ENCODE data around the gene TMEM115. TPM values are rescaled to one million over a fixed set of nuclear protein-coding genes. Genes with fewer than 3 reads are reported as not detected.

Gene TMEM115
- total and polyA plus RNA-seq, 10 of the 15 experiments (the other 5 are each of a cell fraction or from before 2014, with no cell fraction given): 1.9 to 18.7 (median 13.2) TPM

- H3K4me1 ChIP-seq (ENCODE audit: control insufficient read depth, insufficient read depth, low read length): peaks cover 8% of the 10 kb centered on the region
- H3K9ac ChIP-seq (ENCODE audit: control insufficient read depth, insufficient read depth, low read length): no peak overlapping the region
- ChIA-PET CTCF (interaction anchor here (0.6 to 1.7 kb wide), 2 partner anchors 9 kb away, joined by 3 to 8 read pairs; no protein-coding TSS in a partner anchor), POLR2A (interaction anchor here (0.7 kb wide), 1 partner anchor 8 kb away, joined by 5 read pairs; no protein-coding TSS in a partner anchor), RAD21 (ENCODE audit: unreplicated experiment) (no interaction called here), SMC1A (ENCODE audit: uncharacterized antibody, unreplicated experiment) (no interaction called here)
- intact Hi-C loops (cut with micrococcal nuclease; ENCODE audit: unreplicated experiment) (no loop called here), in situ Hi-C loops (cut with MboI) (no loop called here)
- H3K27ac ChIP-seq (ENCODE audit: control insufficient read depth, insufficient read depth): no peak overlapping the region
- no TSS peak for BruUV-seq (replicated peaks)
- no peak overlapping the region for H3K4me2 ChIP-seq (ENCODE audit: control insufficient read depth, insufficient read depth)
- WGBS (ENCODE audit: insufficient coverage, insufficient replicate concordance, low lambda C conversion rate, missing lambda C conversion rate): 98% methylated on average over 4 of the region's 4 CpGs
- no peak overlapping the region for H3K4me3 ChIP-seq
- DNase-seq (ENCODE audit: low read depth, low spot score) (no peak), ATAC-seq (no peak), FAIRE-seq (no peak)
- no peaks in the 10 kb centered on the region for H3K9me3 ChIP-seq (replicated peaks; ENCODE audit: control insufficient read depth, insufficient read depth, low read length)
- H3K36me3 ChIP-seq (ENCODE audit: control insufficient read depth in 2 of 2, insufficient read depth in 2 of 2, low read length in 1 of 2): peaks cover 0 to 2% of the 10 kb centered on the region in 2 experiments; a peak in 1 of 4 replicates
- no peaks in the 10 kb centered on the region for H3K79me2 ChIP-seq (ENCODE audit: control insufficient read depth, insufficient read depth, low read length)
- no peak overlapping the region for H2AFZ ChIP-seq (ENCODE audit: control insufficient read depth, low read depth, low read length)
- no peaks in the 10 kb centered on the region for H4K20me1 ChIP-seq (ENCODE audit: control insufficient read depth, insufficient read depth)
- no peaks in the 10 kb centered on the region for H3K27me3 ChIP-seq (replicated peaks in 1 of 2; ENCODE audit: control insufficient read depth in 2 of 2, insufficient read depth in 2 of 2, low read length in 1 of 2)
- TF ChIP-seq NFYB (IDR thresholded peaks at IDR 0.05; ENCODE audit: insufficient read depth, low read depth, low read length) (no peak), SMC3 (IDR thresholded peaks at IDR 0.05; ENCODE audit: borderline replicate concordance, low read length) (no peak)
Measured at GRCh38 chr3:50314816-50315215, 44.5 kb downstream of the TMEM115 start.

DNA sequence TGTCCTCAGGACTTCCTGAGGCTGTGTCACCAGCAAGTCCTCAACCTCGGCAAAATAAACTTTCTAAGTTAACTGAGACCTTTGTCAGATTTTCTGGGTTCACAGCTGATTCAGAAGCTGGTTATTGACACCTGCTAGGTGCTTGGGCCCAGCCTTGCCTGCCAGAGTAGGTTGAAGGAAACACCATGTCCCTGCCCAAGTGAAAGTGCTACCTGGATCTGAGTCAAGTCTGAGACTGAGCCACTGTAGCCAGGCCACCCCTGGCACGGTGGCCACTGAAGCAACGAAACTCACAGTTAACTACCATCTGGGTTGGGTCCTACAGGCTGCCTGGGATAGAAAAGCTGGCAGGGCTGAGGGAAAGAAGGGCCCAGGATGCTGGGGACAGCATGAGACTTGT is 45.0 kb downstream of the TMEM115 start:
- Histone ChIP-seq H3K9me3 (replicated peaks; ENCODE audit: control insufficient read depth, insufficient read depth, low read length) (no peaks in the 10 kb centered on the region), H3K4me2 (ENCODE audit: control insufficient read depth, insufficient read depth) (no peak overlapping the region), H4K20me1 (ENCODE audit: control insufficient read depth, insufficient read depth) (no peaks in the 10 kb centered on the region), H3K9ac (ENCODE audit: control insufficient read depth, insufficient read depth, low read length) (no peak overlapping the region), H3K4me3 (no peak overlapping the region), H2AFZ (ENCODE audit: control insufficient read depth, low read depth, low read length) (no peak overlapping the region), H3K4me1 (ENCODE audit: control insufficient read depth, insufficient read depth, low read length) (peaks cover 8% of the 10 kb centered on the region), H3K27ac (ENCODE audit: control insufficient read depth, insufficient read depth) (no peak overlapping the region), H3K27me3 (replicated peaks in 1 of 2; ENCODE audit: control insufficient read depth in 2 of 2, insufficient read depth in 2 of 2, low read length in 1 of 2) (no peaks in the 10 kb centered on the region), H3K79me2 (ENCODE audit: control insufficient read depth, insufficient read depth, low read length) (no peaks in the 10 kb centered on the region), H3K36me3 (ENCODE audit: control insufficient read depth in 2 of 2, insufficient read depth in 2 of 2, low read length in 1 of 2) (peaks cover 0 to 2% of the 10 kb centered on the region in 2 experiments; a peak in 1 of 4 replicates)
- ChIA-PET POLR2A (no interaction called here), RAD21 (ENCODE audit: unreplicated experiment) (no interaction called here), CTCF (interaction anchor here (1.7 kb wide), 1 partner anchor 10 kb away, joined by 8 read pairs; no protein-coding TSS in a partner anchor), SMC1A (ENCODE audit: uncharacterized antibody, unreplicated experiment) (no interaction called here)
- in situ Hi-C loops (cut with MboI) (no loop called here), intact Hi-C loops (cut with micrococcal nuclease; ENCODE audit: unreplicated experiment) (no loop called here)
- FAIRE-seq (no peak), DNase-seq (ENCODE audit: low read depth, low spot score) (no peak), ATAC-seq (no peak)
- WGBS (ENCODE audit: insufficient coverage, insufficient replicate concordance, low lambda C conversion rate, missing lambda C conversion rate): 40% methylated on average over 3 of the region's 3 CpGs
- no TSS peak for BruUV-seq (replicated peaks)
- no peak for TF ChIP-seq NBN (IDR thresholded peaks at IDR 0.05)
- TF ChIP-seq, protein P1, sequence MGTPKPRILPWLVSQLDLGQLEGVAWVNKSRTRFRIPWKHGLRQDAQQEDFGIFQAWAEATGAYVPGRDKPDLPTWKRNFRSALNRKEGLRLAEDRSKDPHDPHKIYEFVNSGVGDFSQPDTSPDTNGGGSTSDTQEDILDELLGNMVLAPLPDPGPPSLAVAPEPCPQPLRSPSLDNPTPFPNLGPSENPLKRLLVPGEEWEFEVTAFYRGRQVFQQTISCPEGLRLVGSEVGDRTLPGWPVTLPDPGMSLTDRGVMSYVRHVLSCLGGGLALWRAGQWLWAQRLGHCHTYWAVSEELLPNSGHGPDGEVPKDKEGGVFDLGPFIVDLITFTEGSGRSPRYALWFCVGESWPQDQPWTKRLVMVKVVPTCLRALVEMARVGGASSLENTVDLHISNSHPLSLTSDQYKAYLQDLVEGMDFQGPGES (IDR thresholded peaks at IDR 0.05): no peak
- no peak for TF ChIP-seq SRF (IDR thresholded peaks at IDR 0.05; ENCODE audit: low read depth in 2 of 2, low read length in 2 of 2)
- TF ChIP-seq SP1 (IDR thresholded peaks at IDR 0.05; ENCODE audit: low read depth, low read length): no peak
- TF ChIP-seq, protein P2, sequence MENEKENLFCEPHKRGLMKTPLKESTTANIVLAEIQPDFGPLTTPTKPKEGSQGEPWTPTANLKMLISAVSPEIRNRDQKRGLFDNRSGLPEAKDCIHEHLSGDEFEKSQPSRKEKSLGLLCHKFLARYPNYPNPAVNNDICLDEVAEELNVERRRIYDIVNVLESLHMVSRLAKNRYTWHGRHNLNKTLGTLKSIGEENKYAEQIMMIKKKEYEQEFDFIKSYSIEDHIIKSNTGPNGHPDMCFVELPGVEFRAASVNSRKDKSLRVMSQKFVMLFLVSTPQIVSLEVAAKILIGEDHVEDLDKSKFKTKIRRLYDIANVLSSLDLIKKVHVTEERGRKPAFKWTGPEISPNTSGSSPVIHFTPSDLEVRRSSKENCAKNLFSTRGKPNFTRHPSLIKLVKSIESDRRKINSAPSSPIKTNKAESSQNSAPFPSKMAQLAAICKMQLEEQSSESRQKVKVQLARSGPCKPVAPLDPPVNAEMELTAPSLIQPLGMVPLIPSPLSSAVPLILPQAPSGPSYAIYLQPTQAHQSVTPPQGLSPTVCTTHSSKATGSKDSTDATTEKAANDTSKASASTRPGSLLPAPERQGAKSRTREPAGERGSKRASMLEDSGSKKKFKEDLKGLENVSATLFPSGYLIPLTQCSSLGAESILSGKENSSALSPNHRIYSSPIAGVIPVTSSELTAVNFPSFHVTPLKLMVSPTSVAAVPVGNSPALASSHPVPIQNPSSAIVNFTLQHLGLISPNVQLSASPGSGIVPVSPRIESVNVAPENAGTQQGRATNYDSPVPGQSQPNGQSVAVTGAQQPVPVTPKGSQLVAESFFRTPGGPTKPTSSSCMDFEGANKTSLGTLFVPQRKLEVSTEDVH (IDR thresholded peaks at IDR 0.05; ENCODE audit: low read depth, partially characterized antibody): no peak
- TF ChIP-seq, protein P3, sequence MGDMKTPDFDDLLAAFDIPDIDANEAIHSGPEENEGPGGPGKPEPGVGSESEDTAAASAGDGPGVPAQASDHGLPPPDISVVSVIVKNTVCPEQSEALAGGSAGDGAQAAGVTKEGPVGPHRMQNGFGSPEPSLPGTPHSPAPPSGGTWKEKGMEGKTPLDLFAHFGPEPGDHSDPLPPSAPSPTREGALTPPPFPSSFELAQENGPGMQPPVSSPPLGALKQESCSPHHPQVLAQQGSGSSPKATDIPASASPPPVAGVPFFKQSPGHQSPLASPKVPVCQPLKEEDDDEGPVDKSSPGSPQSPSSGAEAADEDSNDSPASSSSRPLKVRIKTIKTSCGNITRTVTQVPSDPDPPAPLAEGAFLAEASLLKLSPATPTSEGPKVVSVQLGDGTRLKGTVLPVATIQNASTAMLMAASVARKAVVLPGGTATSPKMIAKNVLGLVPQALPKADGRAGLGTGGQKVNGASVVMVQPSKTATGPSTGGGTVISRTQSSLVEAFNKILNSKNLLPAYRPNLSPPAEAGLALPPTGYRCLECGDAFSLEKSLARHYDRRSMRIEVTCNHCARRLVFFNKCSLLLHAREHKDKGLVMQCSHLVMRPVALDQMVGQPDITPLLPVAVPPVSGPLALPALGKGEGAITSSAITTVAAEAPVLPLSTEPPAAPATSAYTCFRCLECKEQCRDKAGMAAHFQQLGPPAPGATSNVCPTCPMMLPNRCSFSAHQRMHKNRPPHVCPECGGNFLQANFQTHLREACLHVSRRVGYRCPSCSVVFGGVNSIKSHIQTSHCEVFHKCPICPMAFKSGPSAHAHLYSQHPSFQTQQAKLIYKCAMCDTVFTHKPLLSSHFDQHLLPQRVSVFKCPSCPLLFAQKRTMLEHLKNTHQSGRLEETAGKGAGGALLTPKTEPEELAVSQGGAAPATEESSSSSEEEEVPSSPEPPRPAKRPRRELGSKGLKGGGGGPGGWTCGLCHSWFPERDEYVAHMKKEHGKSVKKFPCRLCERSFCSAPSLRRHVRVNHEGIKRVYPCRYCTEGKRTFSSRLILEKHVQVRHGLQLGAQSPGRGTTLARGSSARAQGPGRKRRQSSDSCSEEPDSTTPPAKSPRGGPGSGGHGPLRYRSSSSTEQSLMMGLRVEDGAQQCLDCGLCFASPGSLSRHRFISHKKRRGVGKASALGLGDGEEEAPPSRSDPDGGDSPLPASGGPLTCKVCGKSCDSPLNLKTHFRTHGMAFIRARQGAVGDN (IDR thresholded peaks at IDR 0.05): no peak
- TF ChIP-seq KAT2A (conservative IDR thresholded peaks at IDR 0.05; ENCODE audit: control insufficient read depth, low read depth, low read length): no peak
- TF ChIP-seq NRF1 (conservative IDR thresholded peaks at IDR 0.05; ENCODE audit: low read depth, low read length): no peak
